NCI-H128 (cell line): ENCODE results near the gene AUTS2.

Experiments used
- DNase-seq: peaks from one replicate; lab custom pipeline; 2025; ENCODE audit not compliant: unreplicated experiment; lab: John Stamatoyannopoulos, UW

The AUTS2 gene

GRCh38 chr7:70392256-70392876 lies 794.1 kb downstream of the AUTS2 start:
- no peak for DNase-seq

GRCh38 chr7:70392877-70393435 lies 794.7 kb downstream of the AUTS2 start:
- no peak for DNase-seq

DNA sequence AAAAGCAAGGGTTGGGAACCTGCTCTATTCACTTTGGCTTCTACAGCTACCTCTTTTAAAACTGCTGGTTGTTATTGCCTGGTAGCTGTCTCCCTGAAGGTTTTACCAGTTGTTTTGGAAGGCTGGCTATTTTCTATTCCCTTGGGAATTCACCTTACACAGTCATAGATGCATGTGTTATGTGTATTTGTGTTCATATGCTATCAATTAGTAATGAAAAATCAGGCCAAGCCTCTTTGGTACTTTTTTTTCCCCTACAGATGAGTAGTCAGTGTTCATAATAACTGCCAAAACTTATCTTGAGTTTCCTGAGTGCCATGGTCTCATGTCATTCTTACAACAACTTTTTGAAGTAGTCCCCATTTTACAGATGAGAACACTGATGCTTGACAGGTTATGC lies 795.7 kb downstream of the AUTS2 start:
- DNase-seq: no peak

- DNase-seq: no peak
Measured at GRCh38 chr7:70400829-70401380, 802.6 kb downstream of the AUTS2 start.

DNA sequence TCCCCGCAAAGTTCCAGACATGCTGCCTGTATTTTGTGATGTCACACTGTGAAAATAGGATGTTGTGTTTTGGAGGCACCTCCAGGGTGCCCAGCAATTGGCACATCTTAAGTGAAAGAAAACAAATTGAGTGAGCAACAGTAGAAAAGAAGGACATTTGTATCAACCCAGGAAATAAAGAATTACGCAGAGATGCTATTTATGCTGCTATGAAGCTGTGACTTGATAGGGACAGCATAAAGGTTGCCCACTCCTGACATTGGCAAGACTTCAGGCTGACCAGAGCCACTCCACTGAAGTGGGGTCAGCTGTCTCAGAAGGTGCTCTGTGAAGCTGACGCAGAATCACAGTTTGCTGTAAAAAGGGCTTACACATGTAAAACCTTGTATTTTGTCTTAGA lies 803.8 kb downstream of the AUTS2 start:
- no peak for DNase-seq

GRCh38 chr7:70405241-70405640 lies 807.0 kb downstream of the AUTS2 start:
- no peak for DNase-seq

- no peak for DNase-seq
Measured at GRCh38 chr7:70406186-70406949, 808.1 kb downstream of the AUTS2 start.

DNA sequence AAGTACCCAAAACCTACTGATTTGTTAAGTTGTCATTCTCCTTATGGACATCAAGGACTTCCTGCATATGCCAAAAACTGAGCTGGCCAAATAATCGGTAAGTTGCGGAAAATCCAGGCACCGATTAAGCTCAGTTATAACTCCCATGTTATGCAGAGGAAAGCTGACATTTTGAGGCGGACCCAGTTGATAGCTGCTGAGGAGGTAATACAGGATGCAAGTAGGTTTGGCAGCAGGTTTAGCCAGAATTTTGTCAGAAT lies 808.6 kb downstream of the AUTS2 start:
- no peak for DNase-seq

GRCh38 chr7:70408477-70408876 lies 810.2 kb downstream of the AUTS2 start:
- DNase-seq: no peak

- no peak for DNase-seq
Measured at GRCh38 chr7:70408891-70409290, 810.6 kb downstream of the AUTS2 start.

DNA sequence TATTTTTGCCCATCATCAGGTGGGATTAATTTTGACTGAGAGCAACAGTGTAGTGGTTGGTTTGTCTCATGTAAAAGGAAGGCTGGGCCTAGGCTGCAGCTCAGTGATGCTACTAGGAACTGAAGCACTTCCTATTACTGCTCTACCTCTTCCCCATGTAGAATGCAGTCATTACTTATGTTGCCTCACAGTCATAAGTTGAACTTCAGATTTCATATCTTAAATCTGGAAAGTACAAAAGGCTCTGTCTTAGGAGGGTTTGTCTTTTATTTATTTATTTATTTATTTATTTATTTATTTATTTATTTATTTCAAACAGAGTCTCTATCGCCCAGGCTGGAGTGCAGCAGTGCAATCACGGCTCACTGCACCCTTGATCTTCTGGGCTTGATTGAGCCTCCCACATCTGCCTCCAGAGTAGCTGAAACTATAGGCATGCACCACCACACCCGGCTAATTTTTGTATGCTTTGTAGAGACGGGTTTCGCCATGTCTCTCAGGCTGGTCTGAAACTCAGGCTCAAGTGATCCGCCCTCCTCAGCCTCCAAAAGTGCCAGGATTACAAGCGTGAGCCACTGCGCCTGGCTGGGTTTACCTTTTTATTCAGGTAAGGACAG lies 812.0 kb downstream of the AUTS2 start:
- no peak for DNase-seq

GRCh38 chr7:70414368-70414767 lies 816.1 kb downstream of the AUTS2 start:
- DNase-seq: no peak

DNA sequence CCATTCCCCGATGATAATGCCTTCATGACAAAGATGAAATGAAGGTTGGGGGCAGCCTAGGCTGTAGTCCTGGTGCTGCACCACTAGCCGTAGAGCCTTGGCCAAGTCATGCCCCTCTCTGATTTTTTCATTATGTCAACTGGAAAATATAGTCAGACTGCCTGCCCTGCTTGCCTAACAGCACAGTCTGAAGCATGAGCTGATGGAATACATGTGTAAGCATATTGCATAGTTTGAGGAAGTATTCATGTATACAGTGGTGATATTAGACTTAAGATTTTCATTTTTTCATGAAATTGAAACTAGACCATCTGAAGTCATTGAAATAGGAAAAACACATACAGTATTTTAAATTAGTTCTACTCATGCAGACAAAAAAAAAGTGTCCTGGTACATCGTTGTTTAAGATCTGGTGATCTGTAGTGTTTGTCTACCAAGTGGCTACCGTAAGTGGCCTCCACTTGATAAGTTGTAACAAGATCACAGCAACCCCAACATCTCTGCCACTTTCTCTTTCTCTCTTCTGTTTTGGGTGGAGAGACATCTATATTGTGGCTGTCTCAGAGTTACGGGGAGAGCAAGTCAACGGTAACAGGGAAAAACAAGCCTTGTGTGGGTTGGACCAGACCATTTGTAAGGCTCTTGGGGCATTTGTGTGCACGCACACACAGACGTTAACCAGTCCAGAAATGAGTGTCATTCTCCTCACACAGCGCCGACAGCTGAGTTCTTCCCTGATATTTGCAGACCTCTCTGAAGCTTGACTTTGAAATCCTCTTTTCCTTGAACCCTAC lies 817.1 kb downstream of the AUTS2 start:
- no peak for DNase-seq

DNA sequence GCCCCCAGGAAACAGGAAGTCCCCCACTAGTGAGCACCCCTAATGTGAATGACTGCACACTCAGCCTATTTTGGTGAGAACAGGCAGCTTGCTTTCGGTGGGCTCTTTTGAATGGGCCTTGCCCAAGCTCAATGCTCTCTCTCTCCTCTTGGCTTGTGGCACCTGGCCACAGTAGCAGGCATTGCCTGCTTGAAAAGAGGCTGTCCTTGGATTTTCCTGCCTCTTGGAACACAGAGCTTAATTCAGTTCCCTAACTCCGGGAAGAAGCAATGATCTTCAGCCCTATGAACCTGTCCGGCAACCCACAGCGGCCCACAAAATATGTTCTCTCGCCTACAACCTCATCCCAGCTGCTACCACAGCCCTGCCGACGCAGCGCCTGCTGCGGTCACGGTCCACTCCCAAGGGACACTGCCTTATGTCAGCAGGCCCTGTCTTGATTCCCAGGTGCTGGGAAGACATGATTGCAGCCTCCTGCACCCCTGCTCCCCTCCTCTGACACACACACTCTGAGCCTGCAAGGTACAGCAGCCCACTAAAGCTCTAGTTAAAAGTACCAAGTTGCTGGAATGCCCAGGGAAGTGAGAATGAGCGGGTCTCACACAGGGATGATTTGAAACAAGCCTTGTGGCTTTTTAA lies 818.2 kb downstream of the AUTS2 start:
- no peak for DNase-seq

- DNase-seq: no peak
Measured at GRCh38 chr7:70416986-70417655, 818.8 kb downstream of the AUTS2 start.

- no peak for DNase-seq
Measured at GRCh38 chr7:70419526-70420380, 821.5 kb downstream of the AUTS2 start.

DNA sequence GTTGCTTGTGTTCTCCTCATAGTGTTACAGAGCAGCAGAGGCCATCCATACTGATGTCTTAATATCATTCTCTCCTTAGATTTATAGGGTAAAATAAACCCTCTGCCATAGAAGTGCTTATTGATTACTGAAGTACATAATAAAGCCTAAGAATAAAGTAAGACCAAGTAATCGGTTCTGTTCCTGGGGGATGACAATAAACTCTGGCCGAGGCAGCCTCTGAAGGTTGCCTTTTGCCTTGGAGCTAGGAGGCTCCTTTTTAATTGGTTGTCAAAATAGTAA lies 822.0 kb downstream of the AUTS2 start:
- no peak for DNase-seq

- DNase-seq: no peak
Measured at GRCh38 chr7:70421319-70421718, 823.0 kb downstream of the AUTS2 start.

DNA sequence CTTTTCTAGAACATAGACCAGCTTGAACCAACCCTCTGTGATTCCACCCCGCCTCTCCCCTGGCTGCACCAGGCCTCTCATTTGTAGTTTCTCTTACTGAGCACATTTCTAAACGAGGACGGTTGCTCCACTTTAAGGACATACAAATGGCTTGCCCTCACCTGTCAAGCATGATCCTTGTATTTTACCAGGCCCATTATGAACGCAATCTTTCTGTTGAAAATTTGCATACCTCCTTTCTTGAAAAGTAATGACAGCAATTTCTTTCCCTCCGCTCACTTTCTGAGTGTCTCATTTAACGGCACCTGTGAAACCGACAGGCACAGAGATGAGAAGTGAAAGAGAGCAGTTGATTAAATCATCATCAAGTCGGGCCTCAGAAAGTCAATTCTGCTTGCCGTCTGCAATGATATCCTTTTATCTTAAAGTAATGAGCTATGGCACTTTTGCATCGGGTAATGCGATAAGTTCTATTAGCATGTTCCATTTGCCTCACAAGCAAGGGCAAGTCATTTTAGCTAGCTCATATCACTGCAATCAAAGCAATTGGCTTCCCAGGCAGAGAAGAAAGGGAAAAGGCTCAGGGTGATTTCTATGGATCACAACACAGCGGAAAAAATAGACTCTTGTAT lies 828.1 kb downstream of the AUTS2 start:
- DNase-seq: no peak
